Testis (tissue), 3 donors: ENCODE data around the gene ITGA1. TPM values are rescaled to one million over a fixed set of nuclear protein-coding genes. Genes with fewer than 3 reads are reported as not detected.

ENCODE experiments used
- polyA plus RNA-seq: library from polyadenylated mRNA; stranded (reverse); fragments of 350-450 nt; fragmentation: Illumina TruSeq; extraction: RNeasy Lipid Tissue Mini Kit (QIAGEN cat#74804); gene quantifications from one replicate; pipeline ENCODE4 v1.2.3, GENCODE V29; 2014; ENCODE audit warnings: low read depth, low replicate concordance; ENCODE audit not compliant: insufficient read depth
- small RNA-seq, 2 donors: library from RNA; depleted of rRNA; stranded (forward); fragments of <200 nt; gene quantifications; one replicate each; pipeline ENCODE3, GENCODE V24; 2016
- total RNA-seq, 2 donors: library from RNA; depleted of rRNA; stranded (reverse); fragments of >200 nt; gene quantifications; one replicate each; pipeline ENCODE4 v1.2.3, GENCODE V29; 2016

ITGA1 gene
- total and polyA plus RNA-seq, 3 donors from 2014 or later = 7.3 to 8.1 (median 7.5) TPM

Small RNA genes within 50 kb of the gene (small RNA-seq; reads per million reads assigned to genes)
- 0 reads per million in 2 donors for gene B3GNTL1P1

Other genes starting within 250 kb of the ITGA1 start
- gene PELO, start within 50 bp of the ITGA1 start, total RNA-seq = 1 to 10 TPM; 9.0 to 9.4 TPM
- 10.6 TPM for gene PELO, start within 50 bp of the ITGA1 start, polyA plus RNA-seq
- gene ITGA2, start 201.4 kb downstream of the ITGA1 start, total RNA-seq = 1 to 10 TPM; 1.0 to 1.7 TPM
- 0.90 TPM for gene ITGA2, start 201.4 kb downstream of the ITGA1 start, polyA plus RNA-seq